HG03460 (cell line): ENCODE data around the gene STAT1.

ENCODE experiments used
- ATAC-seq: cut with Tn5 transposase; IDR thresholded peaks from one replicate; pipeline ENCODE4 v1.9.1; 2021; ENCODE audit not compliant: unreplicated experiment

Gene STAT1

GRCh38 chr2:191013932-191014652 is at the start of gene STAT1:
TSS of gene STAT1 (minus strand) at chr2:191014171. CDS start at chr2:191010003, 4,168 bp downstream.
- peak; percentile 76 for ATAC-seq

GRCh38 chr2:191063584-191063983 is 49.6 kb upstream of the STAT1 start:
- ATAC-seq = no peak

DNA sequence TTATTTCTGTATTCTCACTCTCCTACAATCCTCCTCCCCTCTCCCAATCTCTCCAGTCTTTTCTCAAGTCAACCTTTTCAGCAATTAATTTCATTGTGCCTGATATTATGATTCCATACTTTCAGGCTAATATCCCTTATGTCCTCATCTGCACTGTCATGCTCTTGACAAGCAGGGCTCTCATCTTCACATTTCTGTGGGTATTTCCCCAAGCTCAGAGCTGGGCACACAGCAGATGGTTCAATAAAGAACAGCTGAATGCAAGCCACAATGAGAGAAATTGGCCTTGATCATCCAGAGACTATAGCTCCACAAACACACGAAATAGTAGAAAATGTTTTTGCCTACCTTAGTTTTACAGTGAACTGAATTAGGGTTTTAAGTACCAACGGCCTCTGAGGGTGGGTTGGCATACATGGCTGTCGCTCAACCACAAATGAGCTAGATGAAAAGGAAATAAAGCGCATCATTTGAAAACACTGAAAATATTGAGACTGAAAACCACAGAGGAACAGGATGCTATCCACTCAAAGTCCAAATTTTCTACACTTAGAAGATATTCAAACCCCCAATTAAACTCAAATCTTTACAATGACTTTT is 47.5 kb upstream of the STAT1 start:
- no peak for ATAC-seq

DNA sequence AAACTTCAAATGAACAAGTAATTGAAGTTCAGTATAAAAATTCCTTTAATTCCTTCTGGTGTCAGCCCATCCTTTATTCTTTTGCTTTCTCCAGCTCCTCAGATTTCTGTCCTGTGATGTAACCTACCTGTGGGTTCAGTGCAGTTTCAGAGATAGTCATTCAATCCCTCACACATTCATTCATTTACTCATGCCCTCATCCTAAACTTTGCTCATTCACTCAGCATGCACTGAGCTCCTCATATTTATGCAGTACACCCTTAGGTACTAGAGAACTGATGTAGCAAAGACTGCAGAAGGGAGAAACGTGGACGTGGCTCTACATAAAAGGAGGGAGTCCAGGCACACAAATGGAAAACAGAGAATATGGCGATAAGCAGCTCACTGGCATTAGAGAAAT is 45.3 kb upstream of the STAT1 start:
- no peak for ATAC-seq

GRCh38 chr2:191056228-191056627 is 42.3 kb upstream of the STAT1 start:
- no peak for ATAC-seq

DNA sequence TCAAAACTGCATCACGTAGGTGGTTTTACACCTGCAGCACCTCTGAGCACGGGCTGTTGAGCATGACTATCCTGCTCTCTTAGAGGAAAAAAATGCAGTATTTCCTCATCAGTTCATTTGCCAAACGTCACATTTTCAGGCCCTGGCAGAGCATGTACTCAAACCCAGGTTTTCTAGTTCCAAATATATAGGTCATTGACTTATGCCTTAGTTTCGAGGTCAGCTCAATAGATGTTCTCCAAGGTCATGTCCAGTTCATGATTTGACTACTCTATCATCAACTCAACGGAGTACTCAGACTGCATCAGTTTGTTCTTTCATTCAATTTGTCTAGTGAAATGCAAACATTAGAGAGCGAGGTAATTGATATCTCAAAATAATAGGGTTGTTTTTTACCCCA is 39.3 kb upstream of the STAT1 start:
- ATAC-seq = no peak

GRCh38 chr2:191051825-191052778 is 38.1 kb upstream of the STAT1 start:
- peak; percentile 50 for ATAC-seq

DNA sequence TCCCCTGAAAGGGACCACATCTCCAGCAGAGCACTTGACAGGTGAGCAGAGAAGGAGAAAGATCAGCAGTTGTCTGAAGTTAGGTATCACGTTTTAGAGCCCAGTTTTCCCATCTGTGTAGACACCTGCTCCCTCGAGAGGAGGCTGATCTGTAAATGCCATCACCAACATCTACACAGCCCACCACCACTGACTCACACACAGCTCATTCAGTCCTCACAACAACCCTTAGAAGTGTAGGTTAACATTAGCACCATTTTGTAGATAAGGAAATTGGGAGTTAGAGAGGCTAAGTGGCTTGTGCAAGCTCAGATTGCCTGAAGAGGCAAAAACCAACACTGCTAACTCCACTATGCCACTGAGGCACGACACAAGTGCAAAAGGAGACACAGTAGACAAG is 37.2 kb upstream of the STAT1 start:
- ATAC-seq = no peak

GRCh38 chr2:191050640-191050987 is 36.6 kb upstream of the STAT1 start:
- no peak for ATAC-seq

- ATAC-seq = peak; percentile 82
These were observed 36.0 kb upstream of the STAT1 start for GRCh38 chr2:191049728-191050639.

DNA sequence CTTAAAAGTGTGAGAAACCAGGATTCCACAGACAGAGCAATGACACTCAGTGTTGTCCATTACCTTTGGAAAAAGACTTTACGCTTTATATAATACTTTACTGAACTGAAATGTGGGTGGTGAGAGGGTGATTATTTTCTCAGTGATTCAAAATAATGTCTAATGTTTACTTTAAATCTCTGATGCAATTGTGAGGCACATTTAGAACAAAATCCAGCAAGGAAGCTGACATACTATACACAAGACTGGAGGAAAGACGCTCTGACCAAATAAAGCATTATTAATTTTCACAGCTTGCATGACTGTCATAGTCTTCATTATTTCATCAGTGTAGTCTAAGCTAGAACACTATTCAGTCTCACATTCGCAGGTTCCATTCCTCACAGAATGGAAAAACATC is 34.1 kb upstream of the STAT1 start:
- no peak for ATAC-seq

GRCh38 chr2:191045141-191045540 is 31.2 kb upstream of the STAT1 start:
- no peak for ATAC-seq

DNA sequence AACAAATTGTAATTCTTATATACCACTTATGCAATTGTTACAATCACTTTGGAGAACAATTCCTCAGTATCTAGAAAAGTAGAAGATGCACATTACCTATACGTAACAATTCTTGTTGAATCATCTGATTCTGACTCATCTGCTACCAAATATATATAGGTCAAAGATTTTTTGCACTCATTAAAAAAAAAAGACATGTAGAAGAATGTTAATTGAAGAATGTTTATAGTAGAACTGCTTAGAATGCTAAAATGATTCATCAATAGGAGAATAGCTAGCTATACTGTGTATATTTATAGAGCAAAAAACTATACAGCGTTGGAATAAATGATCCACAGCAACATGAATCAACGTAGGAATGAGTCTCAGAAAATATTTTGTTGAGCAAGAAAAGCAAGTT is 29.5 kb upstream of the STAT1 start:
- no peak for ATAC-seq

DNA sequence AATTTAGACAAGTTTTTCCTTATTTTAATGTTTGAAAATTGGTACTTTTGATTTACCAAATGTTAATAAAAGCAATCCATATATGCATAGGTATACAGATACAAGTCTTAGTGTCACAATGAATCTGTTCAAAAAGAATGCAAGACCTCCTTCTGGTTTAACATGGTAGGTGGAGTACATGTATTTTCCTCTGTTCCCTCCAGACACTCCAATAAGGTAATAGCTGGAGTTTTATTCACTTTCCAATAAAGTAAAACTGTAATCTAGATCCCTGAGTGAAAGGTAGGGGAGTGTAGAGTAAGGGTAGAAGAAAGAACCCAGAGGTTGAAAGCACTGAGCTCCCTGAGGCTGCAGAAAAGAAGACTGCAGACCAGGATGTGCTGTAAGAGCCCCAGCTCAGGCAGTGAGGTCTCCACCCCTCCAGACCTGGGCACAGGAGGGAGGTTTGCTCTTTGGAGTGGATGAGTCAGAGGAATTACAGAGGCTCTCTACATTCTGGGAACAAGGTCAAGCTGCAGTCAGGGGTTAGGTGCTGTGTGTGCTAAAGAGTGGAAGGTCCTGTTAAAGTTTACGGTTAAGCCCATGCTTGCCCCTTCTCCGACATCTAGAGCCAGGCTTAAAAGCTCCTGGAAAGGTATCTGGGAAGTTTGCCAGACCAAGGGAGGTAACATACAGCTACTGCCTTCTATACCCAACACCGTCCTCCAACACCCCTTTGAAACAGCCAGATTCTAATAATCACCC is 27.6 kb upstream of the STAT1 start:
- ATAC-seq = no peak

DNA sequence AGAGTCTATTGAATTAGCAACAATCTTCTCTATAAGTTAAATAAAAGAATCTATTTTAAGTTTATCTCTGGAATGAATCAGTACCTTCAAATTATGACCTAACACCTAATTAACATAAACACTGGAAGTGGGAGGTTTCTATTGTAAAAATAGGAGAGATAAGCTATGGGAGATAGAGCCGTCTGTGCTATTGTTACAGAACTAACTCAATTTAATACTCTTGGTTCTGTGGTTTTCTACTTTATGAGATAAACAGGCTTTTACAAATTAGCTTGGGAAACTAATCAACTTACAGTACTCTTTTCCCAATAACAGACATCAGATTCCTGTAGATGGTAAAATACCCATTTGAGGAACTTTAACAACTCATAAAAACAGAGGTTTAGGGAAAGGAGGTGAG is 25.6 kb upstream of the STAT1 start:
- no peak for ATAC-seq

- no peak for ATAC-seq
These were observed 24.8 kb upstream of the STAT1 start for GRCh38 chr2:191038741-191039140.

- ATAC-seq = no peak
These were observed 24.3 kb upstream of the STAT1 start for GRCh38 chr2:191038241-191038725.

DNA sequence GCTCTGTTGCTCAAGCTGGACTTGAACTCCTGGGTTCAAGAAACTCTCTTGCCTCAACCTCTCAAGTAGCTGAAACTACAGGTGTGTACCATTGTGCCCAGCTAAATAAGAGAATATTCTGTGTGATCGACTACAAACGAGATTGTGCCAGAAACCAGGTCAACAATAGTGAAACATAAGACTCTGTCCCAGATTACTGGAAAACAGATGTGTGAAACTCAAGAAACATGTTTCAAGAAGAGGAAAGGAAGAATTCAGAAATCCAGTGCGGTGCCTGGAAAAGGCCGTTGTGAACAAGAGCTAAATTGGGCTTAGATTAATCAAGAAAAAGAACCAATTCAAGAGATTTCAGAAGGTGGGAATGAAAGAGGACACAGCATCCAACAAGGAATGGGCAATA is 23.4 kb upstream of the STAT1 start:
- ATAC-seq = no peak

DNA sequence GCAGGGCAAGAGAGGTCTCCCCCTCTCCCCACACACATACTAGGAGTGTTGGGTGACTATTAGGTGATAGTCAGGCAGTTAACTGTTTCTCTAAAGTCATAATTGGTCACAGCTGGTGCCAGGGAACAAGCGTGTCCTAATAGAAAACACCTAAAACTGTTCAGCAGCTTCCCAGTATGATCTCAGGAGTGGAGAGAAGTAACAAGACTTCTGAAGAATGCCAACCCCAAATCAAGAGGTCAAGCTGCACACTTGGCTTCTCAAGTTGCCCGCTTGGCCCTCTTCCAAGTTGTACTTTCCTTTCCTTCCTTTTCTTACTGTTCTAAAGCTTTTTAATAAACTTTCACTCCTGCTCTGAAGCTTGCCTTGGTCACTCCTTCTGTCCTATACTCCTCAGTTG is 22.4 kb upstream of the STAT1 start:
- ATAC-seq = no peak
